GM23338 (cell line): ENCODE results near the gene CHD1.

Source experiments
- CREB1 ChIP-seq: fragments of 250-450 bp; sonication (Bioruptor Pico); IDR thresholded peaks from 2 replicates; pipeline ENCODE4 v1.5.0; 2020; ENCODE audit warnings: low read depth, mild to moderate bottlenecking, moderate library complexity
- CTCF ChIP-seq, 2 experiments: fragments of 200-600 bp in 1 of 2; sonication (generic) in 1 of 2; conservative IDR thresholded peaks; 2 replicates each; pipeline versions ENCODE4 v1.5.1 to v1.6.1; 2016 to 2017; ENCODE audit warnings: antibody characterized with exemption in 2 of 2, low read depth in 2 of 2, mild to moderate bottlenecking in 2 of 2, moderate library complexity in 1 of 2
- ETS1 ChIP-seq: IDR thresholded peaks from 2 replicates; pipeline ENCODE4 v1.6.1; 2016; ENCODE audit warnings: antibody characterized with exemption
- EZH2 ChIP-seq: fragments of 200-600 bp; sonication (generic); IDR thresholded peaks from one replicate; pipeline ENCODE4 v1.8.0; 2017; ENCODE audit warnings: antibody characterized with exemption, mild to moderate bottlenecking, low read depth; ENCODE audit not compliant: unreplicated experiment
- EZH2phosphoT487 ChIP-seq: fragments of 200-600 bp; sonication (generic); IDR thresholded peaks from one replicate; pipeline ENCODE4 v1.8.1; 2018; ENCODE audit warnings: antibody characterized with exemption; ENCODE audit not compliant: unreplicated experiment
- POLR2AphosphoS5 ChIP-seq: IDR thresholded peaks from 2 replicates; pipeline ENCODE4 v1.6.1; 2016; ENCODE audit warnings: antibody characterized with exemption, low read depth
- STAT1 ChIP-seq: IDR thresholded peaks from one replicate; pipeline ENCODE4 v1.6.1; 2016; ENCODE audit warnings: antibody characterized with exemption; ENCODE audit not compliant: unreplicated experiment
- ZNF331 ChIP-seq: fragments of 250-450 bp; sonication (Bioruptor Pico); IDR thresholded peaks from 2 replicates; pipeline ENCODE4 v1.5.0; 2020; ENCODE audit warnings: low read depth, mild to moderate bottlenecking, moderate library complexity
- TF ChIP-seq, protein P1 (sequence below): IDR thresholded peaks from one replicate; pipeline ENCODE4 v1.6.1; 2018; ENCODE audit warnings: antibody characterized with exemption; ENCODE audit not compliant: unreplicated experiment

GRCh38 chr5:98921947-98922505 lies 6.8 kb downstream of the CHD1 start:
- TF ChIP-seq CTCF (conservative IDR thresholded peaks at IDR 0.05; ENCODE audit: low read depth in 2 of 2) (no peak), POLR2AphosphoS5 (no peak), EZH2phosphoT487 (no peak), EZH2 (no peak), STAT1 (no peak), ZNF331 (CRISPR knock-in tag) (no peak), CREB1 (CRISPR knock-in tag) (no peak), ETS1 (no peak)
- TF ChIP-seq, protein P1, sequence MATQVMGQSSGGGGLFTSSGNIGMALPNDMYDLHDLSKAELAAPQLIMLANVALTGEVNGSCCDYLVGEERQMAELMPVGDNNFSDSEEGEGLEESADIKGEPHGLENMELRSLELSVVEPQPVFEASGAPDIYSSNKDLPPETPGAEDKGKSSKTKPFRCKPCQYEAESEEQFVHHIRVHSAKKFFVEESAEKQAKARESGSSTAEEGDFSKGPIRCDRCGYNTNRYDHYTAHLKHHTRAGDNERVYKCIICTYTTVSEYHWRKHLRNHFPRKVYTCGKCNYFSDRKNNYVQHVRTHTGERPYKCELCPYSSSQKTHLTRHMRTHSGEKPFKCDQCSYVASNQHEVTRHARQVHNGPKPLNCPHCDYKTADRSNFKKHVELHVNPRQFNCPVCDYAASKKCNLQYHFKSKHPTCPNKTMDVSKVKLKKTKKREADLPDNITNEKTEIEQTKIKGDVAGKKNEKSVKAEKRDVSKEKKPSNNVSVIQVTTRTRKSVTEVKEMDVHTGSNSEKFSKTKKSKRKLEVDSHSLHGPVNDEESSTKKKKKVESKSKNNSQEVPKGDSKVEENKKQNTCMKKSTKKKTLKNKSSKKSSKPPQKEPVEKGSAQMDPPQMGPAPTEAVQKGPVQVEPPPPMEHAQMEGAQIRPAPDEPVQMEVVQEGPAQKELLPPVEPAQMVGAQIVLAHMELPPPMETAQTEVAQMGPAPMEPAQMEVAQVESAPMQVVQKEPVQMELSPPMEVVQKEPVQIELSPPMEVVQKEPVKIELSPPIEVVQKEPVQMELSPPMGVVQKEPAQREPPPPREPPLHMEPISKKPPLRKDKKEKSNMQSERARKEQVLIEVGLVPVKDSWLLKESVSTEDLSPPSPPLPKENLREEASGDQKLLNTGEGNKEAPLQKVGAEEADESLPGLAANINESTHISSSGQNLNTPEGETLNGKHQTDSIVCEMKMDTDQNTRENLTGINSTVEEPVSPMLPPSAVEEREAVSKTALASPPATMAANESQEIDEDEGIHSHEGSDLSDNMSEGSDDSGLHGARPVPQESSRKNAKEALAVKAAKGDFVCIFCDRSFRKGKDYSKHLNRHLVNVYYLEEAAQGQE, result no peak
